Measurements from ENCODE around the gene ZNF106.

The ZNF106 gene

GRCh38 chr15:42395838-42396237, 95.1 kb downstream of the ZNF106 start:
- Histone ChIP-seq H3K36me3 (ENCODE audit: insufficient read depth, low read length) (no peaks in the 10 kb centered on the region), H3K27ac (no peak overlapping the region), H3K9ac (ENCODE audit: insufficient read length) (no peak overlapping the region), H3K4me3 (no peak overlapping the region), H3K9me3 (ENCODE audit: low read depth, low read length) (no peaks in the 10 kb centered on the region)
- DNase-seq (ENCODE audit: low read depth, low spot score), result no peak
- no peak for TF ChIP-seq FOXP2 (optimal IDR thresholded peaks at IDR 0.05; ENCODE audit: control extremely low read depth, extremely low read length, insufficient read depth)
- no peak for TF ChIP-seq EZH2 (IDR thresholded peaks at IDR 0.05)
- TF ChIP-seq POLR2AphosphoS5 (IDR thresholded peaks at IDR 0.05; ENCODE audit: borderline replicate concordance, low read depth, low read length), result no peak

GRCh38 chr15:42394106-42394505, 96.8 kb downstream of the ZNF106 start:
- Histone ChIP-seq H3K4me3 (no peak overlapping the region), H3K36me3 (ENCODE audit: insufficient read depth, low read length) (no peaks in the 10 kb centered on the region), H3K9me3 (ENCODE audit: low read depth, low read length) (no peaks in the 10 kb centered on the region), H3K9ac (ENCODE audit: insufficient read length) (no peak overlapping the region), H3K27ac (no peak overlapping the region)
- no peak for TF ChIP-seq EZH2 (IDR thresholded peaks at IDR 0.05)
- TF ChIP-seq POLR2AphosphoS5 (IDR thresholded peaks at IDR 0.05; ENCODE audit: borderline replicate concordance, low read depth, low read length), result no peak
- DNase-seq (ENCODE audit: low read depth, low spot score), result no peak

GRCh38 chr15:42392309-42393024, 98.5 kb downstream of the ZNF106 start:
- DNase-seq (ENCODE audit: low read depth, low spot score), result no peak
- Histone ChIP-seq H3K27ac (no peak overlapping the region), H3K36me3 (ENCODE audit: insufficient read depth, low read length) (no peaks in the 10 kb centered on the region), H3K9me3 (ENCODE audit: low read depth, low read length) (no peaks in the 10 kb centered on the region), H3K4me3 (no peak overlapping the region), H3K9ac (ENCODE audit: insufficient read length) (no peak overlapping the region)
- TF ChIP-seq FOXP2 (optimal IDR thresholded peaks at IDR 0.05; ENCODE audit: control extremely low read depth, extremely low read length, insufficient read depth) (no peak), EZH2 (IDR thresholded peaks at IDR 0.05) (no peak), POLR2AphosphoS5 (IDR thresholded peaks at IDR 0.05; ENCODE audit: borderline replicate concordance, low read depth, low read length) (no peak)

GRCh38 chr15:42387603-42388002, 103.3 kb downstream of the ZNF106 start:
- Histone ChIP-seq H3K9me3 (ENCODE audit: low read depth, low read length) (no peaks in the 10 kb centered on the region), H3K27ac (no peak overlapping the region), H3K9ac (ENCODE audit: insufficient read length) (no peak overlapping the region), H3K36me3 (ENCODE audit: insufficient read depth, low read length) (no peaks in the 10 kb centered on the region), H3K4me3 (no peak overlapping the region)
- no peak for DNase-seq (ENCODE audit: low read depth, low spot score)
- TF ChIP-seq EZH2 (IDR thresholded peaks at IDR 0.05), result no peak
- no peak for TF ChIP-seq POLR2AphosphoS5 (IDR thresholded peaks at IDR 0.05; ENCODE audit: borderline replicate concordance, low read depth, low read length)
- no peak for TF ChIP-seq FOXP2 (optimal IDR thresholded peaks at IDR 0.05; ENCODE audit: control extremely low read depth, extremely low read length, insufficient read depth)

- TF ChIP-seq FOXP2 (optimal IDR thresholded peaks at IDR 0.05; ENCODE audit: control extremely low read depth, extremely low read length, insufficient read depth) (no peak), POLR2AphosphoS5 (IDR thresholded peaks at IDR 0.05; ENCODE audit: borderline replicate concordance, low read depth, low read length) (no peak), EZH2 (IDR thresholded peaks at IDR 0.05) (no peak)
- no peaks in the 10 kb centered on the region for H3K9me3 ChIP-seq (ENCODE audit: low read depth, low read length)
- no peak overlapping the region for H3K4me3 ChIP-seq
Observed at GRCh38 chr15:42385980-42386700, 104.8 kb downstream of the ZNF106 start.

GRCh38 chr15:42385206-42385979, 105.5 kb downstream of the ZNF106 start:
- no peak overlapping the region for H3K9ac ChIP-seq (ENCODE audit: insufficient read length)
- no peaks in the 10 kb centered on the region for H3K36me3 ChIP-seq (ENCODE audit: insufficient read depth, low read length)
- H3K4me3 ChIP-seq, result no peak overlapping the region
- TF ChIP-seq POLR2AphosphoS5 (IDR thresholded peaks at IDR 0.05; ENCODE audit: borderline replicate concordance, low read depth, low read length), result no peak
- TF ChIP-seq EZH2 (IDR thresholded peaks at IDR 0.05), result no peak
- TF ChIP-seq FOXP2 (optimal IDR thresholded peaks at IDR 0.05; ENCODE audit: control extremely low read depth, extremely low read length, insufficient read depth), result no peak
- no peak for DNase-seq (ENCODE audit: low read depth, low spot score)
- H3K9me3 ChIP-seq (ENCODE audit: low read depth, low read length), result no peaks in the 10 kb centered on the region
- H3K27ac ChIP-seq, result no peak overlapping the region

More at GRCh38 chr15:42385980-42386700, 104.8 kb downstream of the ZNF106 start:
- no peak for DNase-seq (ENCODE audit: low read depth, low spot score)
- no peak overlapping the region for H3K27ac ChIP-seq
- no peak overlapping the region for H3K9ac ChIP-seq (ENCODE audit: insufficient read length)
- no peaks in the 10 kb centered on the region for H3K36me3 ChIP-seq (ENCODE audit: insufficient read depth, low read length)

GRCh38 chr15:42384597-42384996, 106.3 kb downstream of the ZNF106 start:
- Histone ChIP-seq H3K9ac (ENCODE audit: insufficient read length) (no peak overlapping the region), H3K27ac (no peak overlapping the region), H3K4me3 (no peak overlapping the region), H3K36me3 (ENCODE audit: insufficient read depth, low read length) (no peaks in the 10 kb centered on the region), H3K9me3 (ENCODE audit: low read depth, low read length) (no peaks in the 10 kb centered on the region)
- DNase-seq (ENCODE audit: low read depth, low spot score), result peak; percentile 24
- TF ChIP-seq FOXP2 (optimal IDR thresholded peaks at IDR 0.05; ENCODE audit: control extremely low read depth, extremely low read length, insufficient read depth), result no peak
- no peak for TF ChIP-seq EZH2 (IDR thresholded peaks at IDR 0.05)
- no peak for TF ChIP-seq POLR2AphosphoS5 (IDR thresholded peaks at IDR 0.05; ENCODE audit: borderline replicate concordance, low read depth, low read length)

GRCh38 chr15:42378011-42378410, 112.9 kb downstream of the ZNF106 start:
- no peak overlapping the region for H3K27ac ChIP-seq

More at GRCh38 chr15:42378011-42378410, 112.9 kb downstream of the ZNF106 start:
- Histone ChIP-seq H3K9ac (ENCODE audit: insufficient read length) (no peak overlapping the region), H3K9me3 (ENCODE audit: low read depth, low read length) (no peaks in the 10 kb centered on the region), H3K4me3 (no peak overlapping the region), H3K36me3 (ENCODE audit: insufficient read depth, low read length) (no peaks in the 10 kb centered on the region)
- TF ChIP-seq FOXP2 (optimal IDR thresholded peaks at IDR 0.05; ENCODE audit: control extremely low read depth, extremely low read length, insufficient read depth) (no peak), EZH2 (IDR thresholded peaks at IDR 0.05) (no peak), POLR2AphosphoS5 (IDR thresholded peaks at IDR 0.05; ENCODE audit: borderline replicate concordance, low read depth, low read length) (no peak)
- DNase-seq (ENCODE audit: low read depth, low spot score), result no peak
